HCT116 (cell line): Measurements from ENCODE around the gene DIPK2B.

ENCODE experiments used
- CTCF ChIP-seq, 3 experiments: fragments of 200-600 bp in 1 of 3; sonication (generic) in 1 of 3; IDR thresholded peaks in 2 of 3; conservative IDR thresholded peaks in 1 of 3; 2 replicates each; pipeline ENCODE4 v1.5.1; 2012 to 2017; ENCODE audit warnings: low read depth in 2 of 3, low read length in 2 of 3, antibody characterized with exemption in 1 of 3, borderline replicate concordance in 1 of 3, control low read depth in 1 of 3, mild to moderate bottlenecking in 1 of 3, mixed read lengths in 1 of 3, mixed run types in 1 of 3, moderate library complexity in 1 of 3; ENCODE audit not compliant: insufficient read depth in 1 of 3
- REST ChIP-seq: IDR thresholded peaks from 2 replicates; pipeline ENCODE4 v1.6.1; 2012; ENCODE audit warnings: low read depth

GRCh38 chrX:45154462-45154861 is 46.2 kb downstream of the DIPK2B start:
- TF ChIP-seq CTCF (IDR thresholded peaks at IDR 0.05 in 2 of 3, conservative IDR thresholded peaks at IDR 0.05 in 1 of 3; ENCODE audit: borderline replicate concordance in 1 of 3, insufficient read depth in 1 of 3, low read depth in 2 of 3, low read length in 2 of 3) (no peak), REST (no peak)
